Stimulated activated CD4-positive, alpha-beta T cell treated with anti-CD3 and anti-CD28 coated beads, Interleukin-12 subunit alpha, Interleukin-12 subunit beta, amount 100 ng/mL, for 4 hours (primary cell): Measurements from ENCODE around the gene ARMH3.
A peak's percentile ranks its signal among the peaks of the same experiment; 100 is the strongest.

Source experiments
- DNase-seq: peaks from one replicate; pipeline ENCODE4 v3.0.0-alpha.2; 2020

ARMH3 gene

DNA sequence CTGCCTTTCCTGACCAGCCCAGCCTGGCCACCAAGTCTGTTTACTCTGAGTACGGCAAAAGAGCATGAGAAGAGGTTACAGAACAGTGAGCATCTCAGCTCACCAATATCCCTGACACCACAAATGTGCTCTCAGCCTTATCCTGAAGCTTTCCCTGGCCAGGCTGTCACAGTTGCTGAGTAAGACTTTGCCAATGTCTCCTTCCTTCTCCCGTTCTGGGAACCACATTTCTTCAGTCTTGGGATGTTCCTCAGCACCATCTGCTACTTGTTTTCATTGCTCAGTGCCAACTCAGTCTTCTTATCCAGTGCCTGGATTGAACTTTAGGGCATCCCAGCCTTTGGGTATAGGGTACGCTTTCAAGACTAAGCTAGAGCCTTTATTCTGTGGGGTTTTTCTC lies 205.2 kb downstream of the ARMH3 start:
- DNase-seq: no peak

DNA sequence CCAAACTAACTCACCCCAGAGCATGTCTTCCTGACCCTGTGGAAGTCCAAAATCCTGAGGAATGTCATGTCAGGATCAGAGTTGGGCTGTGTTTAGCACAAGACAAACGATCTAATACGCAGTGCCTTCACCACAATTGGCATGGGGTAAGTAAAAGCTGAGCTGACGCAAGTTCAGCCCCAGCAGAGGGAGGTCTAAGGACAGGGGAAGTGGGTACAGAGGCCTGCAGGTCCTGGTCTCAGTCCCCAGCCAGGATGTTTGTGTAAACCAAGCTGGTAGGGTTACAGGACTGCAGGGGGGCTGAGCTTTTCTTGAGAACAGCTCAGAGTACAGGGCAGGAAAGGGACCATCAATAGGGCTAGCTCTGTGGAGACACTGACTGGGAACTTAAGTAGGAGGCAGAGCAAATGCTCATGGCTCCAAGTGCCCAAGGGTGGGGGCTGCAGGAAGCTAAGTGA lies 207.1 kb downstream of the ARMH3 start:
- DNase-seq: no peak

DNA sequence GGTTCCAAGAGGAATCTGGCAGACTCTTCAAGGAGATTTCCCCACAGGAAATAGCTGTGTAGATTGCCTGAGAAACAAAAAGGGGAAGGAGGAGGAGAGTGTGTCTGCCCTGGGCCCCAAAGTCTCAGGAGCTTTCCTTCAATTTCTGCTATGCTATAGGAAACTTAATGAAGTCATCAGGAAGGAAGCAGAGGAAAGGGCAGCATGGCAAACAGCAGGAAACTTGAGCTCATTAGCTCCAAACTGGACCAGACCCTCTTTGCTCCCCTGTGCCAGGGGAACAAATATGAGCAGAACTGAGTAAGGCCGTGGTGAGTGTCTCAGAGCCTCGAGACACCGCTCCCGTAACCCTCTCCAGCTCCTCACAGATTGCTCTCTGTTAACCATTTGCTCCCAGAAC lies 207.6 kb downstream of the ARMH3 start:
- no peak for DNase-seq

GRCh38 chr10:101845893-101846292 lies 210.1 kb downstream of the ARMH3 start:
- no peak for DNase-seq

GRCh38 chr10:101843032-101844021 lies 212.6 kb downstream of the ARMH3 start, which contains the start of gene KCNIP2:
Gene KCNIP2 (minus strand): TSS chr10:101843800. CDS start chr10:101843568, 232 bp downstream.
- no peak for DNase-seq

GRCh38 chr10:101841826-101842225 lies 214.1 kb downstream of the ARMH3 start:
- DNase-seq: no peak

- peak; percentile 68 for DNase-seq
Measured at GRCh38 chr10:101840741-101841453, 215.1 kb downstream of the ARMH3 start.

DNA sequence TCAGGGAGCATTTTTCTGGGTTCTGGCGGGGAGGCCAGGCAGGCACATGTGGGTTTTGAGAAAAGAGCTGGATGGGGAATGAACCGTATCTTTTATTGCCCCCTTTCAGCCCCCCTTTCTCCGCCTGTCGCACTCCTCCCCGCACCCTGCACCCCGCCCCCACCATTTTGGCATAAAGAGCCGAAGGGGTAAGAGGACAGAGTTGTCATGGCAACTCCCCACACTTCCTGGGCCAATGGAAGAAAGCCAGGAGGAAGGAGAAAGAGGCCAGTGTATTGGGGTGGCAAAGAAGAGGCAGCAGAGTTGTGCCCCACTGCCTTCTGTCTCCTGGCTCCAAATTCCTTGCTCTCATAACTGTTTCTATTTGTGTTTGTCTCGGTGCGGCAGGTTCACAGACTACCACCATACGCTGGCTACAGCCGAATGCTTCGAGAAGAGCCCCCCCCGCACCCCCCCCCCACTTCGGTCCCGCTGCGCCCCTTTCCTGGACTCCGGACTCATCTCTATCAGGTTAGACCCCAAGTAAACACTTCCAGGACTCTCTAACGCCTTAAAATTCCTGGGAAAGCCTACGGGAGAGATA lies 215.8 kb downstream of the ARMH3 start:
- DNase-seq: no peak

GRCh38 chr10:101839416-101840063 lies 216.4 kb downstream of the ARMH3 start:
- peak; percentile 61 for DNase-seq

DNA sequence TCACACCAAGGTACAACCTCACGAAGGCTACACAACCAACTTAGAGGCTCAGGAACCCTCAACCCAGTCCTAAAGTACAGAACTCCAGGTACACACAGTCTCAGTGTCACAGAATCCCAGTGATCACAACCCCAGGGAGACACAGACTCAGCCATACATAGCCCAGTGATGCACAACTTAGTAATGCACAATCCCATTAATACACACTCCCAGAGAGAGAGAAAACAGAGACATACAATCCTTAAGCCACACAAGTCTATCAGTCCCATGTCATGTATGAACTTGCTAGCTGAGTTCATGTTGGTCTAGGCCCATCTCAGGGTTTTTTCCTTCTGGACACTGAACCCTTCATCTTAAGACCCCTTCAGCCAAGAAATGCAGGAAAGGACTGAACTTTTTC lies 217.0 kb downstream of the ARMH3 start:
- DNase-seq: no peak

- DNase-seq: no peak
Measured at GRCh38 chr10:101838416-101838970, 217.5 kb downstream of the ARMH3 start.

GRCh38 chr10:101837748-101838147 lies 218.2 kb downstream of the ARMH3 start:
- DNase-seq: no peak

DNA sequence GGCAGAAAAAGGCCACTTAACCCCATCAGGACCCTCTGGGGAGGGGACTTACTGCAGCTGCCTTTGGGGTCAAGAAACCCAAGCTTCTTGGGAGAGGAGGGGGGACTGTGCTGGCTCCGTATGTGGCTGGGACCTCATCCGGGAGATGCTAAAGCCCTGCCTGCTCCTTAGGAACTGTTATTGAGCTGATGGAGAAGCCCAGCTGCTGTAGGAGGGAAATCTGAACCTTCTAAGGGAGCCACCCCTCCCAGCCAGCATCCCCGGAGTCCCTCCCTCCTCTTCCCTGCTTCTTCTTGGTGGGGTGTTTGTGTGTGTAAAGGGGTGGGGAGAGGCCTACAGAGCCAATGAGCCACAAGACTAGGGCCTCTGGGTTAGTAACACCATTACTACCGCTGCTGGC lies 220.6 kb downstream of the ARMH3 start:
- no peak for DNase-seq

- DNase-seq: no peak
Measured at GRCh38 chr10:101834341-101834740, 221.6 kb downstream of the ARMH3 start.

DNA sequence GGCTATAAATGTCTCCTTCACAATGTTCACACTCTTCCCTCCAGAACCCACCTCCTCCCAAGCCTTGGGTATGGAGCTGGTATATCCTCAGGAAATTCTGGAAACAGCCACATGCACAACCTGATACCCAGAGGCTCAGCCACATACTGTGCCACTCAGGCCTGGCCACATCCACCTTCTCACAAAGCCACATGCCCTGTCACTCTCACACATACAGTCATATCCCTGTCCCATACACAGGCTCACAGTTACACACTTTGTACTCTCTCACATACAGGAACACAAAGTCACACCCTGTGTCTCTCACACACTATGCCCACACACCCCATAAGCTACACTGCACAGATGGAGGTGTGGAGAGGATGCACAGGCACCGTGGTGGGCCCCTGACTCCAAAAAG lies 222.5 kb downstream of the ARMH3 start:
- no peak for DNase-seq

GRCh38 chr10:101832325-101832771 lies 223.6 kb downstream of the ARMH3 start:
- no peak for DNase-seq

DNA sequence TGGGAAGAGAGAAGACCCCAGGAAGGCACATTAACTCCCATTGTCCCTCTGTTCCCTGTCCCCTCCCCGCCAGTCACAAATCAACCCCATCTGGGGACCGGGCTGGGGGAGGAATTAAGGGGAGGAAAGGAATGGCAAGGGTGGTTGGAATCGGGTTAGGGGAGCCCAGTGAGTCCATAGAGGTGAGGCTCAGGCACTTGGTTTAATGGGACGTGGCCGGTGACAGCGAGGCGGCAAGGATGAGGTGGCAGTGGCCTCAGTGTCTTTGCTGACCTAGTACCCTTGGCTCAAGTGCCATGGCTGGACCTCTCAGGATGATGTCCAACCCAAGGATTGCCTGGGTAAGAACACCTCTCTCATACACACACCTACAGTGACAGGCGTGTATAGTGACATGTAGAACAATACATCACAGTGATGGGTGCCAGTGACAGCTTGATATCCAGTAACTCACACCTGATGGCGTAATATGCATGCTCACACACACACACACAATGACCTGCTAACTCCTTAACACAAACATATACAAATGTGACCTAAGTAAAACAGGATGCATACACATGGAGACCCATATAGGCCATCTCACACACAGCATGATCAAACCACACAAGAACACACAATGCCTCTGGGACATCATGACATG lies 224.7 kb downstream of the ARMH3 start:
- no peak for DNase-seq

DNA sequence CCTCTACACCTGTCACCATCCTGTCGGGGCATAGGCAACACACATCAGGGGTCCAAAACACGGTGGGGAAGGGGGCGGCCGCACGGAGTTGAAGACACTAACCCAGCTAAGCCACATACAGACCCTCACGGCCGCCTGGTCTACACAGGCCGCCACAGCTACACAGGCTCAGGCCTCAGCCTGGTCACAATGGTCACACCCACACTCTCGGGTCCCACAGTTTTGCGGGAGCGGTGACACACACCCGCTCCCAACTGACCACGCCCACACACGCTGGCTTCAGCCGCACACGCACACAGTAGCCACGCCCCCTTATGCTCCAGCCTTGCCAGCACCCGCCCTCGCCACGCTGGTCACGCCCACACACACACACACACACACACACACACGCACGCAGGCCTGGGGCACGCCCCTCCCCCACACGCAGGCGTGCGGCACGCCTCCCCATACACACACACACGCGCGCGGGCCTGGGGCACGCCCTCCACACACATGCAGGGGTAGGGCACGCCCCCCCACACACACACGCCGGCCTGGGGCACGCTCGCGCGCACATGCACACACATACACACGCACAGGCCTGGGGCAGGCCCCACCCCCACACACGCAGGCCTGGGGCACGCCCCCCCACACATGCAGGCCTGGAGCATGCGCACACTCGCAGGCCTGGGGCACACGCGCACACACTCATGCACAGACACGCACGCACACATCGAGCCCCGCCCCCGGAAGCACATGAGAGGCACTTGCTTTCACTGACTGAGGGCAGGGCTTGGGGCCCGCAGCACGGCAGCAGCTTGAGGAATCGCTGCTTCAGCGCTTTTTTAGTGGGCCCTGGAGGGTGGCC lies 225.4 kb downstream of the ARMH3 start:
- DNase-seq: peak; percentile 88

DNA sequence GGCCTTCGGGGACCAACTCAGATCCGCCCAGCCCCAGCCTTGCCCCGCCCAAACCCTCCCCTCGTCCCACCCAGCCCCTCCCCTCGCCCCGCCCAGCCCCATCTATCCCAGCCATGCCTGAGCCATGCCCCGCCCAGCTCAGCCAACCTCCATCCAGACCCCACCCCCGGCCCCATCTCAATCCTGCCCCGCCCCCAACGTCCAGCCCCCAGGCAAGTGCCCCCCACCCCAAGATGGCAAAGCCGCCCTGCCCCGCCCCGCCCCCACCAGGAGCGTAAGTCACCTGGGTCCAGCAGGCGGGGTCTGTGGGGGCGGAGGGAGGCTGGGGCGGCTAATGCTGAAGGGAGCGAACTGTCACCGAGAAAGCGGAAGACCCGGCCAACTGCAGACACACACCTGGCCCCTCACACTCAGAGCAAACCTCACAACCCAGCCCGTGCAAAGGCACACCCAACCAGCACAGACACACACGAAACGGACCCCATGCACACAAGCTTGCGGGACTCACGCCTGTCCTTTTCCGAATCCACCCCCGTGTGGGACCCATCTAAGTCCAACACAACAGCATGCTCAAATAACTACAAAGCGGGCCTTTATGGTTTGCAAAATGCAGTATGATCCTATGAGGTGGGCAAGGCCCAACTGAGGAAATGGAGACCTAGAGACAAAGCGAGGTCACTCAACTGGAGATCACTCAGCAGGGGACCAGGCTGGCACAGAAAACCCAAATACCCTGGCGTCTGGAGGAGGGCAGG lies 226.2 kb downstream of the ARMH3 start:
- peak; percentile 56 for DNase-seq
